Pancreas (tissue), 10 donors: Measurements from ENCODE around the gene TPMT. TPM values are rescaled to one million over a fixed set of nuclear protein-coding genes. Genes with fewer than 3 reads are reported as not detected.

Experiments
- ATAC-seq, 4 donors: fragments of 200-7000 bp; cut with Tn5 transposase; one replicate each; pipeline versions ENCODE4 v1.8.0 to v1.9.1; 2020; ENCODE audit warnings: mild to moderate bottlenecking in 4 of 4, moderate library complexity in 4 of 4
- DNase-seq, 6 donors: peaks; one replicate each; pipeline ENCODE4 v3.0.0-alpha.2; 2020
- FAIRE-seq: peaks from 2 replicates; lab custom pipeline; 2012; peaks lifted over from hg19 to GRCh38; lab: Jason Lieb, UNC
- H3K27ac ChIP-seq, 4 donors: fragments of 200-600 bp; sonication (generic); 1 replicate in 3 of 4; 2 replicates in 1 of 4; pipeline versions ENCODE4 v1.5.0 to v1.8.0; 2020
- H3K27me3 ChIP-seq, 4 donors: fragments of 200-600 bp; one replicate each; pipeline ENCODE4 v1.8.0; 2021
- H3K36me3 ChIP-seq, 3 donors: fragments of 200-600 bp; sonication (generic) in 1 of 3; one replicate each; pipeline versions ENCODE4 v1.5.0 to v1.8.0; 2020 to 2021
- H3K4me1 ChIP-seq, 3 donors: fragments of 200-600 bp; one replicate each; pipeline ENCODE4 v1.8.0; 2021
- H3K4me3 ChIP-seq, 4 donors: fragments of 200-600 bp; sonication (generic) in 2 of 4; one replicate each; pipeline versions ENCODE4 v1.5.0 to v1.8.0; 2020 to 2021
- H3K9me3 ChIP-seq, 4 donors: fragments of 200-600 bp; one replicate each; pipeline ENCODE4 v1.8.0; 2021
- CTCF ChIP-seq, 4 donors: fragments of 200-600 bp; sonication (generic) in 3 of 4; IDR thresholded peaks; one replicate each; pipeline versions ENCODE4 v1.5.0 to v1.8.0; 2021; ENCODE audit warnings: antibody characterized with exemption in 4 of 4
- WGBS, 2 donors: extraction: QIAGEN DNeasy Blood & Tissue Kit; methylation state at CpG; one replicate each; pipeline ENCODE4 v1.1.7; 2013; 5-methylcytosine and 5-hydroxymethylcytosine counted together
- intact Hi-C, 3 donors: fragments of 100-400 bp; cut with DNase I; formaldehyde crosslinking; loops; one replicate each; pipeline versions ENCODE4 v1.11.1 to v1.14.2; 2022
- polyA plus RNA-seq, 2 donors: library from polyadenylated mRNA; stranded (reverse); fragments of 200-250 nt; gene quantifications; one replicate each; pipeline ENCODE4 v1.2.3, GENCODE V29; 2013
- total RNA-seq, 6 donors: library from RNA; stranded (reverse); fragmentation: NEBNext Ultra II Directional in 4 of 6; extraction: Animal tissue kit (Norgen Biotek cat#: 25700) in 4 of 6; gene quantifications; one replicate each; pipeline versions ENCODE4 v1.2.1 to v1.2.4, GENCODE V29; 2021 to 2023
- donor health status: healthy with polysubstance abuse.
- donor health status: DM: no; HTN: no; CAD: no; lungs with moderate emphysema.
- donor health status: DM: no; HTN: no; CAD: no.
- donor health status: control.
- donor health status: control.
- donor health status: Bipolar disorder and iron deficiency.
- donor health status: DM: yes; HTN: yes; CAD: no.
- donor health status: DM: no; HTN: no; CAD: no.
- donor health status: DM: no; HTN: no; CAD: no.
- donor health status: DM: yes; HTN: yes; CAD: no.

TPMT gene
- total RNA-seq (1 to 10 TPM; 3.8 to 7.4 (median 6.2) TPM), polyA plus RNA-seq (10 to 100 TPM in 1 of 2 donors, 1 to 10 TPM in 1; 7.1 to 10.8 TPM)

- peak in 2 of 4 donors; percentile 10 to 25 for ATAC-seq
- DNase-seq = peak in 4 of 6 donors; percentile 14 to 57 (median 31)
- Histone ChIP-seq H3K4me3 (peak within 1 kb of the TSS; percentile 76 to 99 (median 90)), H3K4me1 (peaks cover 8 to 25% (median 16%) of the 10 kb centered on the region in 3 donors), H3K27me3 (no peaks in the 10 kb centered on the region), H3K9me3 (no peaks in the 10 kb centered on the region), H3K27ac (peak within 1 kb of the TSS; percentile 88 to 93 (median 91)), H3K36me3 (no peaks in the 10 kb centered on the region)
- intact Hi-C loops = no loop called here
- FAIRE-seq = no peak
- TF ChIP-seq CTCF (IDR thresholded peaks at IDR 0.05) = no peak
- WGBS, 2 donors = 0% methylated on average over 34 of the region's 34 CpGs
Observed at GRCh38 chr6:18154507-18155149, at the start of gene TPMT. Gene TPMT (minus strand): TSS chr6:18155077. CDS start chr6:18149127, 5,950 bp downstream.

- intact Hi-C loops = no loop called here
- DNase-seq (no peak), FAIRE-seq (no peak), ATAC-seq (no peak)
- Histone ChIP-seq H3K27me3 (no peaks in the 10 kb centered on the region), H3K9me3 (no peaks in the 10 kb centered on the region), H3K36me3 (peaks cover 0 to 6% (median 0%) of the 10 kb centered on the region in 3 donors), H3K27ac (no peak overlapping the region), H3K4me3 (no peak overlapping the region), H3K4me1 (no peaks in the 10 kb centered on the region)
- WGBS, 2 donors = 94 to 95% methylated on average over 6 of the region's 6 CpGs
- no peak for TF ChIP-seq CTCF (IDR thresholded peaks at IDR 0.05)
Observed at GRCh38 chr6:18203786-18204185, 48.9 kb upstream of the TPMT start.

- Histone ChIP-seq H3K4me3 (no peak overlapping the region), H3K4me1 (no peaks in the 10 kb centered on the region), H3K27ac (no peak overlapping the region), H3K9me3 (no peaks in the 10 kb centered on the region), H3K36me3 (peaks cover 0 to 7% (median 0%) of the 10 kb centered on the region in 3 donors), H3K27me3 (no peaks in the 10 kb centered on the region)
- ATAC-seq = no peak
- FAIRE-seq = no peak
- no peak for DNase-seq
- WGBS, 2 donors = 94% methylated on average over 3 of the region's 3 CpGs
- intact Hi-C loops = no loop called here
- TF ChIP-seq CTCF (IDR thresholded peaks at IDR 0.05) = no peak
Observed at GRCh38 chr6:18192026-18192425, 37.1 kb upstream of the TPMT start.

- Histone ChIP-seq H3K4me3 (no peak overlapping the region), H3K36me3 (peaks cover 0 to 7% (median 0%) of the 10 kb centered on the region in 3 donors), H3K4me1 (no peaks in the 10 kb centered on the region), H3K27me3 (no peaks in the 10 kb centered on the region), H3K27ac (no peak overlapping the region), H3K9me3 (no peaks in the 10 kb centered on the region)
- FAIRE-seq (no peak), ATAC-seq (no peak), DNase-seq (no peak)
- intact Hi-C loops = no loop called here
- 96 to 98% methylated on average over 2 of the region's 2 CpGs for WGBS, 2 donors
- no peak for TF ChIP-seq CTCF (IDR thresholded peaks at IDR 0.05)
Observed at GRCh38 chr6:18189196-18189595, 34.3 kb upstream of the TPMT start.

- intact Hi-C loops = no loop called here
- H3K4me1 ChIP-seq = no peaks in the 10 kb centered on the region
- no peaks in the 10 kb centered on the region for H3K27me3 ChIP-seq
- TF ChIP-seq CTCF (IDR thresholded peaks at IDR 0.05) = no peak
- DNase-seq = peak in 1 of 6 donors; percentile 42
- no peaks in the 10 kb centered on the region for H3K9me3 ChIP-seq
- 92 to 94% methylated on average over 10 of the region's 10 CpGs for WGBS, 2 donors
- no peak overlapping the region for H3K4me3 ChIP-seq
- H3K36me3 ChIP-seq = peaks cover 0 to 7% (median 0%) of the 10 kb centered on the region in 3 donors
- ATAC-seq = no peak
- FAIRE-seq = no peak
- H3K27ac ChIP-seq = no peak overlapping the region
Observed at GRCh38 chr6:18187701-18188100, 32.8 kb upstream of the TPMT start.
